Caco-2 (cell line): Measurements from ENCODE around the gene GLT8D2. TPM values are rescaled to one million over a fixed set of nuclear protein-coding genes. Genes with fewer than 3 reads are reported as not detected.

Experiments
- BruUV-seq: library from RNA; stranded (reverse); fragments of 400-500 nt; replicated peaks from 2 replicates; lab custom pipeline; 2021; lab: Mats Ljungman, UMichigan
- CTCF ChIA-PET: fragments of 300-600 bp; sonication (Branson Sonifier 250); formaldehyde crosslinking; loops from one replicate; lab custom pipeline; 2022; ENCODE audit warnings: antibody characterized with exemption; lab: Charles Lee
- POLR2A ChIA-PET: fragments of 300-600 bp; sonication (Branson Sonifier 250); formaldehyde crosslinking; loops from one replicate; lab custom pipeline; 2022; ENCODE audit warnings: antibody characterized with exemption; lab: Charles Lee
- DNase-seq, 2 experiments: peaks; one replicate each; pipeline versions ENCODE4 v3.0.0 to v3.0.0-alpha.2; 2020 to 2022
- H3K27me3 ChIP-seq: replicated peaks from 2 replicates; pipeline ENCODE4 v1.6.0; 2011; ENCODE audit warnings: low read length; ENCODE audit not compliant: control insufficient read depth, insufficient read depth
- H3K36me3 ChIP-seq: 2 replicates; pipeline ENCODE4 v1.5.1; 2011; ENCODE audit warnings: low read length; ENCODE audit not compliant: control insufficient read depth, insufficient read depth
- H3K4me1 ChIP-seq: fragments of 250-450 bp; sonication (Bioruptor Pico); 2 replicates; pipeline ENCODE4 v1.5.1; 2020; ENCODE audit warnings: mild to moderate bottlenecking
- H3K4me3 ChIP-seq: 2 replicates; pipeline ENCODE4 v1.5.1; 2011; ENCODE audit warnings: low read depth, mild to moderate bottlenecking, control low read depth, low read length
- H3K9me3 ChIP-seq: fragments of 250-450 bp; sonication (Bioruptor Pico); 2 replicates; pipeline ENCODE4 v1.5.1; 2020; ENCODE audit warnings: mild to moderate bottlenecking, moderate library complexity
- H3K27ac Mint-ChIP-seq: one replicate; pipeline ENCODE4 v1.8.0; 2022; ENCODE audit warnings: mixed read lengths; ENCODE audit not compliant: unreplicated experiment
- H3K27me3 Mint-ChIP-seq: one replicate; pipeline ENCODE4 v1.8.0; 2022; ENCODE audit warnings: mixed read lengths; ENCODE audit not compliant: insufficient read depth, unreplicated experiment
- H3K36me3 Mint-ChIP-seq: one replicate; pipeline ENCODE4 v1.8.0; 2022; ENCODE audit warnings: mild to moderate bottlenecking, mixed read lengths; ENCODE audit not compliant: insufficient read depth, unreplicated experiment
- H3K4me1 Mint-ChIP-seq: one replicate; pipeline ENCODE4 v1.8.0; 2022; ENCODE audit warnings: low read depth, mixed read lengths; ENCODE audit not compliant: unreplicated experiment
- H3K4me3 Mint-ChIP-seq: one replicate; pipeline ENCODE4 v1.8.0; 2022; ENCODE audit warnings: mild to moderate bottlenecking, moderate library complexity, mixed read lengths; ENCODE audit not compliant: unreplicated experiment
- H3K9me3 Mint-ChIP-seq: one replicate; pipeline ENCODE4 v1.8.0; 2022; ENCODE audit warnings: mixed read lengths; ENCODE audit not compliant: unreplicated experiment
- CTCF ChIP-seq, 2 experiments: fragments of 200-600 bp in 1 of 2; IDR thresholded peaks; 1 replicate in 1 of 2; 2 replicates in 1 of 2; pipeline versions ENCODE4 v1.5.1 to v1.8.0; 2011 to 2022; ENCODE audit warnings: antibody characterized with exemption in 1 of 2, control low read depth in 1 of 2, inconsistent platforms in 1 of 2, low read depth in 1 of 2, low read length in 1 of 2, mild to moderate bottlenecking in 1 of 2, moderate library complexity in 1 of 2; ENCODE audit not compliant: insufficient read depth in 1 of 2, severe bottlenecking in 1 of 2, unreplicated experiment in 1 of 2
- intact Hi-C: fragments of 100-400 bp; cut with micrococcal nuclease; formaldehyde crosslinking; loops from one replicate; pipeline ENCODE4 v1.10.0; 2022; ENCODE audit not compliant: unreplicated experiment
- total RNA-seq: library from RNA; stranded (reverse); gene quantifications from 2 replicates; pipeline ENCODE4 v1.2.3, GENCODE V29; 2022

GLT8D2 gene
- total RNA-seq, 1 experiment from 2014 or later: not detected

GRCh38 chr12:103952497-103952896, 97.5 kb downstream of the GLT8D2 start:
- ChIA-PET CTCF (no interaction called here), POLR2A (no interaction called here)
- no TSS peak for BruUV-seq

GRCh38 chr12:103948746-103949406, 101.1 kb downstream of the GLT8D2 start:
- Mint-ChIP-seq H3K4me1 (no peaks in the 10 kb centered on the region), H3K9me3 (no peaks in the 10 kb centered on the region), H3K4me3 (no peak overlapping the region), H3K27ac (no peak overlapping the region), H3K36me3 (peaks cover 71% of the 10 kb centered on the region), H3K27me3 (no peaks in the 10 kb centered on the region)
- no peak for TF ChIP-seq CTCF (IDR thresholded peaks at IDR 0.05; ENCODE audit: insufficient read depth in 1 of 2, low read depth in 1 of 2, low read length in 1 of 2, severe bottlenecking in 1 of 2, unreplicated experiment in 1 of 2)
- CTCF ChIA-PET: interaction anchor here (0.9 kb wide), 1 partner anchor 19 kb away, joined by 3 read pairs; the partner anchor contains the start of gene HSP90B1
- no TSS peak for BruUV-seq
- no peak for DNase-seq
- H3K9me3 ChIP-seq: no peaks in the 10 kb centered on the region
- H3K4me3 ChIP-seq: no peak overlapping the region
- peaks cover 6% of the 10 kb centered on the region for H3K36me3 ChIP-seq
- H3K4me1 ChIP-seq: no peaks in the 10 kb centered on the region
- H3K27me3 ChIP-seq: no peaks in the 10 kb centered on the region
- intact Hi-C loops: no loop called here
- POLR2A ChIA-PET: interaction anchor here (1.1 kb wide), 1 partner anchor 19 kb away, joined by 5 read pairs; no protein-coding TSS in a partner anchor

More at GRCh38 chr12:103952497-103952896, 97.5 kb downstream of the GLT8D2 start:
- Mint-ChIP-seq H3K4me1 (peaks cover 7% of the 10 kb centered on the region), H3K27ac (no peak overlapping the region), H3K4me3 (no peak overlapping the region), H3K36me3 (peaks cover 57% of the 10 kb centered on the region), H3K9me3 (no peaks in the 10 kb centered on the region), H3K27me3 (no peaks in the 10 kb centered on the region)
- no peaks in the 10 kb centered on the region for H3K9me3 ChIP-seq
- DNase-seq: no peak
- peaks cover 3% of the 10 kb centered on the region for H3K36me3 ChIP-seq
- intact Hi-C loops: no loop called here
- TF ChIP-seq CTCF (IDR thresholded peaks at IDR 0.05; ENCODE audit: insufficient read depth in 1 of 2, low read depth in 1 of 2, low read length in 1 of 2, severe bottlenecking in 1 of 2, unreplicated experiment in 1 of 2): no peak
- no peak overlapping the region for H3K4me3 ChIP-seq
- peaks cover 4% of the 10 kb centered on the region for H3K4me1 ChIP-seq
- no peaks in the 10 kb centered on the region for H3K27me3 ChIP-seq

GRCh38 chr12:103947871-103948555, 102.0 kb downstream of the GLT8D2 start:
- no peak for DNase-seq
- Mint-ChIP-seq H3K27me3 (no peaks in the 10 kb centered on the region), H3K36me3 (peaks cover 77% of the 10 kb centered on the region), H3K27ac (no peak overlapping the region), H3K4me1 (no peaks in the 10 kb centered on the region), H3K4me3 (no peak overlapping the region), H3K9me3 (no peaks in the 10 kb centered on the region)
- CTCF ChIA-PET: no interaction called here
- Histone ChIP-seq H3K4me1 (no peaks in the 10 kb centered on the region), H3K27me3 (no peaks in the 10 kb centered on the region), H3K9me3 (no peaks in the 10 kb centered on the region), H3K4me3 (no peak overlapping the region), H3K36me3 (peaks cover 6% of the 10 kb centered on the region)
- BruUV-seq: no TSS peak
- no peak for TF ChIP-seq CTCF (IDR thresholded peaks at IDR 0.05; ENCODE audit: insufficient read depth in 1 of 2, low read depth in 1 of 2, low read length in 1 of 2, severe bottlenecking in 1 of 2, unreplicated experiment in 1 of 2)
- POLR2A ChIA-PET: no interaction called here
- intact Hi-C loops: no loop called here
